HFFc6 (cell line): ENCODE results near the gene RSPH6A. TPM values are rescaled to one million over a fixed set of nuclear protein-coding genes. Genes with fewer than 3 reads are reported as not detected.

Experiments
- DNase-seq: peaks from one replicate; pipeline ENCODE4 v3.0.0-alpha.2; 2018
- H3K27ac Mint-ChIP-seq: 2 replicates; pipeline ENCODE4 v1.8.0; 2020; ENCODE audit warnings: mild to moderate bottlenecking, mixed read lengths
- H3K27me3 Mint-ChIP-seq: 2 replicates; pipeline ENCODE4 v1.8.0; 2021; ENCODE audit warnings: mild to moderate bottlenecking, moderate library complexity, mixed read lengths; ENCODE audit not compliant: insufficient read depth
- H3K36me3 Mint-ChIP-seq: 2 replicates; pipeline ENCODE4 v1.8.0; 2021; ENCODE audit warnings: low read depth, mixed read lengths
- H3K4me1 Mint-ChIP-seq: 2 replicates; pipeline ENCODE4 v1.8.0; 2020; ENCODE audit warnings: low read depth, mixed read lengths
- H3K4me3 Mint-ChIP-seq: 2 replicates; pipeline ENCODE4 v1.8.0; 2020; ENCODE audit warnings: mild to moderate bottlenecking, moderate library complexity, mixed read lengths
- H3K9me3 Mint-ChIP-seq: 2 replicates; pipeline ENCODE4 v1.8.0; 2020; ENCODE audit warnings: mild to moderate bottlenecking, mixed read lengths
- total RNA-seq, 6 experiments: library from RNA; stranded (reverse); fragmentation: NEBNext Ultra II Directional; extraction: Animal tissue kit (Norgen Biotek cat#: 25700); gene quantifications; 2 replicates in 1 of 6; 3 replicates in 5 of 6; pipeline ENCODE4 v1.2.3, GENCODE V29; 2021
- TF ChIP-seq, protein P1 (sequence below): fragments of 200-600 bp; sonication (generic); IDR thresholded peaks from 2 replicates; pipeline ENCODE4 v1.5.0; 2021; ENCODE audit warnings: antibody characterized with exemption, mild to moderate bottlenecking

RSPH6A gene
- total RNA-seq, 6 experiments from 2014 or later = 0.07 TPM; not detected in 5

DNA sequence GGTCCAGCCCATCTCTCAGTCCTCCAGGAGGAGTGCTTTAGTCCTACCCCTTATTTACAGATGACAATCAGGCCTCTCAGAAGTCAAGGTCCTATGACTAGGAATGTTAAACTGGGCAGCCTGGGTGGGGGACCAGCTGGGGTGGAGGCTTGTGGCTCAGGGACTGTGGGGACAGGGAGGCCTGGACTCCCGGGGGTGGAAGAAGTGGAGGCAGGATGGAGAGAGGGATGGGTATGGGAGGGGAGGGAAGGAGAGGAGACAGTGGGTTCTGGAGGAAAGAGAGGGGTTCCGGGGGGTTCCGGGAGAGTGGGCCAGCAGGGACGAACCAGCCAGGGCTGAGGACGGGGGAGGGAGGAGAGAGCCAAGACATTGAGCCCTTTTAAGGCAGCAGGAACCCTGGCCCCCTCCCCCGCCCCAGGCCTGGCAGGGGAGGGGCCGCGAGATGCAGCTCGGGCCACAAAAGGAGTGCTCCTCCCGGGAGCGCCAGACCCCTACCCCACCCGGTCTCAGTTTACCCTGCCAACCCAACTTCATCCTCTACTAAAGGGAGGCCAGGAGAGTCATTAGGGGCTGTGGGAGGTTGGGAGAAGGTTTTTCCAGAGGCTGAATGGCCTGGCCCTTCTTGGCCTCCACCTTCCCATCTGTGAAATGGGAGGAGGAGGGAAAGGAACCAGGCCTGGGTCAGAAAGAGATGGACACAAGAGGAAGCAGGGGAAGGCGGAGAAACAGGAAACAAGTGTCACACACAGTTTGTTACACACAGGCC is 34.5 kb downstream of the RSPH6A start:
- Mint-ChIP-seq H3K27me3 (peaks cover 4% of the 10 kb centered on the region; the same call in 1 of the 2 replicates), H3K9me3 (no peaks in the 10 kb centered on the region), H3K27ac (peak overlapping the region; percentile 69), H3K4me3 (peak overlapping the region; percentile 83), H3K36me3 (peaks cover 30% of the 10 kb centered on the region), H3K4me1 (peaks cover 35% of the 10 kb centered on the region)
- no peak for DNase-seq
- TF ChIP-seq, protein P1, sequence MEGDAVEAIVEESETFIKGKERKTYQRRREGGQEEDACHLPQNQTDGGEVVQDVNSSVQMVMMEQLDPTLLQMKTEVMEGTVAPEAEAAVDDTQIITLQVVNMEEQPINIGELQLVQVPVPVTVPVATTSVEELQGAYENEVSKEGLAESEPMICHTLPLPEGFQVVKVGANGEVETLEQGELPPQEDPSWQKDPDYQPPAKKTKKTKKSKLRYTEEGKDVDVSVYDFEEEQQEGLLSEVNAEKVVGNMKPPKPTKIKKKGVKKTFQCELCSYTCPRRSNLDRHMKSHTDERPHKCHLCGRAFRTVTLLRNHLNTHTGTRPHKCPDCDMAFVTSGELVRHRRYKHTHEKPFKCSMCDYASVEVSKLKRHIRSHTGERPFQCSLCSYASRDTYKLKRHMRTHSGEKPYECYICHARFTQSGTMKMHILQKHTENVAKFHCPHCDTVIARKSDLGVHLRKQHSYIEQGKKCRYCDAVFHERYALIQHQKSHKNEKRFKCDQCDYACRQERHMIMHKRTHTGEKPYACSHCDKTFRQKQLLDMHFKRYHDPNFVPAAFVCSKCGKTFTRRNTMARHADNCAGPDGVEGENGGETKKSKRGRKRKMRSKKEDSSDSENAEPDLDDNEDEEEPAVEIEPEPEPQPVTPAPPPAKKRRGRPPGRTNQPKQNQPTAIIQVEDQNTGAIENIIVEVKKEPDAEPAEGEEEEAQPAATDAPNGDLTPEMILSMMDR = no peak

DNA sequence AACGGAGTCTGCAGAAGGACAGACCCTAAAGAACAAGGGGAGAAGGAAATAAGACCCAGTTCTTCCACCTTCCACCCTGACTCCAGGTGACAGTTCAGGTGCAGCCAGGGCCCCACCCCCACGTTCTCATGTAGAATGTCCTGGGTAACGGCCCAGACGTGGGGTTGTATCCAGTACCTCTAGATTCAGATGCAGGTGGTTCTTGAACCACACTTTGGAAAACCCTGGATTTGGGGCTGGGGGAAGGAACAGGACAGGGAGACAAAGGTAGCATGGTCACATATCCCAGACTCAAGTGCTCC is 35.0 kb downstream of the RSPH6A start:
- Mint-ChIP-seq H3K27ac (no peak overlapping the region), H3K4me3 (peak overlapping the region; percentile 83; the same call in 1 of the 2 replicates), H3K27me3 (peaks cover 4% of the 10 kb centered on the region; the same call in 1 of the 2 replicates), H3K4me1 (peaks cover 35% of the 10 kb centered on the region), H3K9me3 (no peaks in the 10 kb centered on the region), H3K36me3 (peaks cover 30% of the 10 kb centered on the region)
- DNase-seq = no peak
- TF ChIP-seq, protein P1 = no peak

DNA sequence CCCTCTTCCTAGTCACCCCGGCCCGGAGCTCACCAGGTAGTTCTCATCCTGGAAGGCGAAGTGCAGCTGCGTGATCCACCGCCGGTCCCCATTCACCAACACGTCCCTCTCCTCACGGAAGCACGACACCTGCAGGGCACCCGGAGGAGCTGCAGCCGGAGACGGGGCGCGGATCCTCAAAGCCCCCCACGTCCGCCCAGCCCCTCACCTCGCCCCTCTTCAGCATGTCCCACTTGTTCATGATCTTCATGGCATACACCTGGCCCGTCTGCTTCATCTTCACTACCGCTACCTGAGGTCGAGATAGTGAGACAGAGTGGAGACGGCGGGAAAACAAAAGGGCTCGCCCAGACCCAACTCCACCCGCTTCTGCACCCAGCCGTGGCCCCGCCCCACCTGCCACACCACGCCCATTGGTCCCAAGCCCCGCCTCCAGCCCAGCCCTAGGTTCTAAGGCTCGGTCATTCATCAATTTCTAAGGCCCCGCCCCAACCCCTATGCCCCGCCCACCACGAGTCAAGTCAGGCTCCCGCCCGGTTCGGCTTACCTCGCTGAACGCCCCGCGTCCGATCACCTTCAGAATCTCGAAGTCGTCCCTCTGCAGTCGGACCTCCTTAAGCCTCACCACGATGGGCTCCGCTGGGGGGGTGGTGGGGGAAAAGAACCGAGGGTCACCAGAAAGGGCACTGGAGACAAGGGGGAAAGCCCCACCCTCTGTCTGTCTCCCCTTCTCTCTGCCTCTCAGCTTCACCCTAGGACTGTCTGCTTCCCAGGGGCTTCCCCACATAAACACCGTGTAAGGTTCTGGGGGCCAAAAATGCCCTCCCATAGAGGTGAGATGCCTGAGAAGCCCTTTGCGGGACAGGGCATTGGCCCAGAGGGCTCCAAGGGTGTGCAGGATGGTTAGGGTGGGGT is 35.6 kb downstream of the RSPH6A start:
- peaks cover 4% of the 10 kb centered on the region; the same call in 1 of the 2 replicates for H3K27me3 Mint-ChIP-seq
- H3K27ac Mint-ChIP-seq = peak overlapping the region; percentile 15; the same call in 1 of the 2 replicates
- TF ChIP-seq, protein P1 = peak; percentile 49
- DNase-seq = no peak
- no peak overlapping the region for H3K4me3 Mint-ChIP-seq
- H3K9me3 Mint-ChIP-seq = no peaks in the 10 kb centered on the region
- H3K4me1 Mint-ChIP-seq = peaks cover 29% of the 10 kb centered on the region
- H3K36me3 Mint-ChIP-seq = peaks cover 30% of the 10 kb centered on the region

DNA sequence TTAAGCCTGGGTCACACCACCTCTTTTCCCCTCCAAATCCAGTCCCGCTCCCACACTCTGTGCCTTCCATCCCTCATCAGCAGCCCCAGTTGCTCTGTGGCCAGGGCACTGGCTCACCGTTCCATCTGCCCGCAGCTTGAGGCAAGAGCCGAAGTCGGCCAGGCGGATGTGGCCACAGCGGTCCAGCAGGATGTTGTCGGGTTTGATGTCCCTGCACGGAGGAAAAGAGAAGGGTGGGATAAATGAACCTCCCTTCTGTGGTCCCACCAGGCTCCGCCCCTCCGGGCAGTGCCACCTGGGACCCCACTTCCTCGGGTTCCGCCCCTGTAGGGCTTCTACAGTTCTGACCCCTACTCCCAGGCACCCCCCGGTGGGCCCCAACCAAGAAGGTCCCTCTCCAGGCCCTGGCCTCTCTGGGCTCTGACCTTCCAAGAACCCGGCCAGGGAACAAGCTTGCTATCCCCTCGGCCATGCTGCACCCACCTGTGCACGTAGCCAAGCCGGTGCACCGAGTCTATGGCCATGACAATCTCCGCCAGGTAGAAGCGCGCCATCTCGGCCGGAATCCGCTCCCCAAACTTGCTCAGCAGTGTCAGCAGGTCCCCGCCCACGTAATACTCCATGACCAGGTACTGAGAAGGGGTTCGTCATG is 37.0 kb downstream of the RSPH6A start:
- peaks cover 6% of the 10 kb centered on the region; the same call in 1 of the 2 replicates for H3K27me3 Mint-ChIP-seq
- H3K27ac Mint-ChIP-seq = no peak overlapping the region
- H3K36me3 Mint-ChIP-seq = peaks cover 29% of the 10 kb centered on the region
- no peak overlapping the region for H3K4me3 Mint-ChIP-seq
- peaks cover 15% of the 10 kb centered on the region for H3K4me1 Mint-ChIP-seq
- TF ChIP-seq, protein P1 = no peak
- DNase-seq = no peak
- H3K9me3 Mint-ChIP-seq = no peaks in the 10 kb centered on the region

DNA sequence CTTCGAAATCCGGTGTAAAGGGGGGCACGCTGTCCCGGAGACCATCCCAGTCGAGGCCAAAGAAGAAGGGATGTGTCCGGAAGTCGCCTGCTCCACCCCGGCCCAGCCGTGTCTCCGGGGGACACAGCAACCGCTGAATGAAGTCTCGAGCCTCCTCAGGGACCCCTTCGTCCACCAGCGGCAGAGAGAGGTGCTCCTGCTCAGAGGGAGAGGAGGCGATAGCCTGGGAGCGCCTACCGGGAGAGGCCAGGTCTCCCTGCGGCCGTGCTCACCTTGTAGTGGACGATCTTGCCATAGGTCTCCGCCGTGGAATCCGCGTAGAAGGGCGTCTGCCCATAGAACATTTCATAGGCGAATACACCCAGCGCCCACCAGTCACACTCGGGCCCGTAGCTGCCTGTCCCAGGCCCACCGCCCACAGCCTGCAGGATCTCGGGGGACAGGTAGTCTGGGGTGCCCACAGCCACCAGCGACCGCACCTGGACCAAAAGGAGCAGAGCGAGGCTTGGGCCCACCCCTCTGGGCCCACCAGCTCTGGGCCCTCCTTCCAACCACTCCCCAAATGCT is 37.6 kb downstream of the RSPH6A start:
- TF ChIP-seq, protein P1 = no peak
- H3K27ac Mint-ChIP-seq = no peak overlapping the region
- H3K4me1 Mint-ChIP-seq = peaks cover 9% of the 10 kb centered on the region
- H3K36me3 Mint-ChIP-seq = peaks cover 30% of the 10 kb centered on the region
- H3K27me3 Mint-ChIP-seq = peaks cover 4% of the 10 kb centered on the region; the same call in 1 of the 2 replicates
- H3K9me3 Mint-ChIP-seq = no peaks in the 10 kb centered on the region
- no peak for DNase-seq
- no peak overlapping the region for H3K4me3 Mint-ChIP-seq
